ENCODE results near the gene SHH.

GRCh38 chr7:155842496-155843265 lies 30.4 kb upstream of the SHH start:
- no peak for TF ChIP-seq CTCF (tag by site-specific recombination; IDR thresholded peaks at IDR 0.05)
- no peak for TF ChIP-seq REPIN1 (tag by site-specific recombination; IDR thresholded peaks at IDR 0.05; ENCODE audit: low read depth)
